ENCODE data around the gene PHETA1. TPM values are rescaled to one million over a fixed set of nuclear protein-coding genes. Genes with fewer than 3 reads are reported as not detected.

PHETA1 gene
- total and polyA plus RNA-seq, 2 of the 13 experiments (the other 11 are each of a cell fraction or from before 2014, with no cell fraction given) = 11.3 to 20.8 TPM

DNA sequence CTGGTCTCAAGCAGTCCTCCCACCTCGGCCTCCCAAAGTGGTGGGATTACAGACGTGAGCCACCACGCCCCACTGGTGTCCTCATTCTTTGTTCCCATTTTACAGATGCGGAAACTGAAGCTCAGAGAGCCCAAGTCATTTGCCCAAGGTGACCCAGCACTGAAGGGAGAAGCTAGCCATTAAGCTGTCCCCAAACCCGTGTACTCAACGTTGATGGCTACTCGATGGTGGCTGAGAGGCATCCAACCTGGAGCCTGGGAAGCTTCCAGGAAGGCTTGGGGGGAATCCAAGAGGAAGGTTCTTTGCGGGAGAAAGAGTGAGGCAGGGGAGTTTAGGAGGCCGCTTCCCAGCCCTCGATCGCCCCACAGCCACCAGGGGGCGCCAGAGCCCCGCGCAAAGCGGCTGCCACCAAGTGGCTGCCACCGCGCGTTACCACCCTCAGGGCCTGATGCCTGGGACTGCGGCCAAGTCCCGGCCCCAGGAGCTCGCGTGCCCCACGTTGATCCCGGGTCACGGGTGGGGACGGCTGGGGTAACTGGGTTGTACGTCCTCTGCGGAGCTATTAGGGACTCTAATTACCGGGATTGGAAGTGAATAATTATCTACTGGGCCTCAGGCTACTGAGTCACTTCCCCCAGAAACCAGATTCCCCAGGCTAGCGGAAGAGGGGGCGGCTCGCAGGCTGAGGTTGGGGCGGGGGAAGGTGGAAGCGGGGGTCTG lies 28.0 kb upstream of the PHETA1 start:
- in situ Hi-C loops (cut with HindIII; ENCODE audit: extremely low pct_ligation_motif_present, low pct_unique_long_range_greater_than_20kb) = loop anchor here (5.0 to 10.0 kb wide), 2 partner anchors 55 to 278 kb away; no protein-coding TSS in a partner anchor
- no peak for TF ChIP-seq NFATC3 (CRISPR knock-in tag; IDR thresholded peaks at IDR 0.05)
- TF ChIP-seq, protein P1, sequence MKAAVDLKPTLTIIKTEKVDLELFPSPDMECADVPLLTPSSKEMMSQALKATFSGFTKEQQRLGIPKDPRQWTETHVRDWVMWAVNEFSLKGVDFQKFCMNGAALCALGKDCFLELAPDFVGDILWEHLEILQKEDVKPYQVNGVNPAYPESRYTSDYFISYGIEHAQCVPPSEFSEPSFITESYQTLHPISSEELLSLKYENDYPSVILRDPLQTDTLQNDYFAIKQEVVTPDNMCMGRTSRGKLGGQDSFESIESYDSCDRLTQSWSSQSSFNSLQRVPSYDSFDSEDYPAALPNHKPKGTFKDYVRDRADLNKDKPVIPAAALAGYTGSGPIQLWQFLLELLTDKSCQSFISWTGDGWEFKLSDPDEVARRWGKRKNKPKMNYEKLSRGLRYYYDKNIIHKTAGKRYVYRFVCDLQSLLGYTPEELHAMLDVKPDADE (CRISPR knock-in tag; IDR thresholded peaks at IDR 0.05) = no peak
- no peak for TF ChIP-seq ZFP36L1 (CRISPR knock-in tag; IDR thresholded peaks at IDR 0.05)
- TF ChIP-seq GTF2F1 (IDR thresholded peaks at IDR 0.05; ENCODE audit: low read length) = no peak
- TF ChIP-seq, protein P2, sequence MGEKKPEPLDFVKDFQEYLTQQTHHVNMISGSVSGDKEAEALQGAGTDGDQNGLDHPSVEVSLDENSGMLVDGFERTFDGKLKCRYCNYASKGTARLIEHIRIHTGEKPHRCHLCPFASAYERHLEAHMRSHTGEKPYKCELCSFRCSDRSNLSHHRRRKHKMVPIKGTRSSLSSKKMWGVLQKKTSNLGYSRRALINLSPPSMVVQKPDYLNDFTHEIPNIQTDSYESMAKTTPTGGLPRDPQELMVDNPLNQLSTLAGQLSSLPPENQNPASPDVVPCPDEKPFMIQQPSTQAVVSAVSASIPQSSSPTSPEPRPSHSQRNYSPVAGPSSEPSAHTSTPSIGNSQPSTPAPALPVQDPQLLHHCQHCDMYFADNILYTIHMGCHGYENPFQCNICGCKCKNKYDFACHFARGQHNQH (CRISPR knock-in tag; IDR thresholded peaks at IDR 0.05) = peak; percentile 52; the same call in 1 of the 2 replicates
- TF ChIP-seq HHEX (CRISPR knock-in tag; IDR thresholded peaks at IDR 0.05) = no peak
- no peak for TF ChIP-seq HES4 (CRISPR knock-in tag; IDR thresholded peaks at IDR 0.05; ENCODE audit: borderline replicate concordance)
- TF ChIP-seq MIXL1 (CRISPR knock-in tag; IDR thresholded peaks at IDR 0.05) = 0 out of 2 replicates have a peak, but pooled peaks have one; percentile 12
- no peak for TF ChIP-seq TRIM24 (CRISPR knock-in tag; IDR thresholded peaks at IDR 0.05)
- TF ChIP-seq, protein P3, sequence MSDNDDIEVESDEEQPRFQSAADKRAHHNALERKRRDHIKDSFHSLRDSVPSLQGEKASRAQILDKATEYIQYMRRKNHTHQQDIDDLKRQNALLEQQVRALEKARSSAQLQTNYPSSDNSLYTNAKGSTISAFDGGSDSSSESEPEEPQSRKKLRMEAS (IDR thresholded peaks at IDR 0.05) = peak; percentile 25; the same call in 1 of the 2 replicates
- TF ChIP-seq, protein P4, sequence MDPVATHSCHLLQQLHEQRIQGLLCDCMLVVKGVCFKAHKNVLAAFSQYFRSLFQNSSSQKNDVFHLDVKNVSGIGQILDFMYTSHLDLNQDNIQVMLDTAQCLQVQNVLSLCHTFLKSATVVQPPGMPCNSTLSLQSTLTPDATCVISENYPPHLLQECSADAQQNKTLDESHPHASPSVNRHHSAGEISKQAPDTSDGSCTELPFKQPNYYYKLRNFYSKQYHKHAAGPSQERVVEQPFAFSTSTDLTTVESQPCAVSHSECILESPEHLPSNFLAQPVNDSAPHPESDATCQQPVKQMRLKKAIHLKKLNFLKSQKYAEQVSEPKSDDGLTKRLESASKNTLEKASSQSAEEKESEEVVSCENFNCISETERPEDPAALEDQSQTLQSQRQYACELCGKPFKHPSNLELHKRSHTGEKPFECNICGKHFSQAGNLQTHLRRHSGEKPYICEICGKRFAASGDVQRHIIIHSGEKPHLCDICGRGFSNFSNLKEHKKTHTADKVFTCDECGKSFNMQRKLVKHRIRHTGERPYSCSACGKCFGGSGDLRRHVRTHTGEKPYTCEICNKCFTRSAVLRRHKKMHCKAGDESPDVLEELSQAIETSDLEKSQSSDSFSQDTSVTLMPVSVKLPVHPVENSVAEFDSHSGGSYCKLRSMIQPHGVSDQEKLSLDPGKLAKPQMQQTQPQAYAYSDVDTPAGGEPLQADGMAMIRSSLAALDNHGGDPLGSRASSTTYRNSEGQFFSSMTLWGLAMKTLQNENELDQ (CRISPR knock-in tag; IDR thresholded peaks at IDR 0.05; ENCODE audit: borderline replicate concordance) = no peak
- 0 out of 2 replicates have a peak, but pooled peaks have one; percentile 41 for TF ChIP-seq TOPORS (CRISPR knock-in tag; IDR thresholded peaks at IDR 0.05)
- TF ChIP-seq, protein P5, sequence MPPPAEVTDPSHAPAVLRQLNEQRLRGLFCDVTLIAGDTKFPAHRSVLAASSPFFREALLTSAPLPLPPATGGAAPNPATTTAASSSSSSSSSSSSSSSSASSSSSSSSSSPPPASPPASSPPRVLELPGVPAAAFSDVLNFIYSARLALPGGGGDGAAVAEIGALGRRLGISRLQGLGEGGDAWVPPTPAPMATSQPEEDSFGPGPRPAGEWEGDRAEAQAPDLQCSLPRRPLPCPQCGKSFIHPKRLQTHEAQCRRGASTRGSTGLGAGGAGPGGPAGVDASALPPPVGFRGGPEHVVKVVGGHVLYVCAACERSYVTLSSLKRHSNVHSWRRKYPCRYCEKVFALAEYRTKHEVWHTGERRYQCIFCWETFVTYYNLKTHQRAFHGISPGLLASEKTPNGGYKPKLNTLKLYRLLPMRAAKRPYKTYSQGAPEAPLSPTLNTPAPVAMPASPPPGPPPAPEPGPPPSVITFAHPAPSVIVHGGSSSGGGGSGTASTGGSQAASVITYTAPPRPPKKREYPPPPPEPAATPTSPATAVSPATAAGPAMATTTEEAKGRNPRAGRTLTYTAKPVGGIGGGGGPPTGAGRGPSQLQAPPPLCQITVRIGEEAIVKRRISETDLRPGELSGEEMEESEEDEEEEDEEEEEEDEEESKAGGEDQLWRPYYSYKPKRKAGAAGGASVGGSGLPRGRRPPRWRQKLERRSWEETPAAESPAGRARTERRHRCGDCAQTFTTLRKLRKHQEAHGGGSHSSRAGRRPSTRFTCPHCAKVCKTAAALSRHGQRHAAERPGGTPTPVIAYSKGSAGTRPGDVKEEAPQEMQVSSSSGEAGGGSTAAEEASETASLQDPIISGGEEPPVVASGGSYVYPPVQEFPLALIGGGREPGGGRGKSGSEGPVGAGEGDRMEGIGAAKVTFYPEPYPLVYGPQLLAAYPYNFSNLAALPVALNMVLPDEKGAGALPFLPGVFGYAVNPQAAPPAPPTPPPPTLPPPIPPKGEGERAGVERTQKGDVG (CRISPR knock-in tag; IDR thresholded peaks at IDR 0.05; ENCODE audit: borderline replicate concordance) = peak; percentile 38; the same call in 1 of the 2 replicates
- 0 out of 2 replicates have a peak, but pooled peaks have one; percentile 41 for TF ChIP-seq ZNF772 (CRISPR knock-in tag; IDR thresholded peaks at IDR 0.05)
- peak; percentile 70; the same call in 1 of the 2 replicates for TF ChIP-seq ZNF572 (CRISPR knock-in tag; IDR thresholded peaks at IDR 0.05)

More for the DNA sequence above, 28.0 kb upstream of the PHETA1 start:
- POLR2A ChIA-PET = interaction anchor here (1.2 kb wide), 2 partner anchors 8 to 29 kb away, joined by 3 to 4 read pairs; no protein-coding TSS in a partner anchor
- Histone ChIP-seq H3K4me1 (ENCODE audit: insufficient read depth, low read length) (peaks cover 56% of the 10 kb centered on the region), H3K36me3 (replicated peaks in 1 of 2; ENCODE audit: control insufficient read depth in 1 of 2, insufficient read depth in 2 of 2, low read length in 2 of 2) (no peaks in the 10 kb centered on the region), H3K4me3 (replicated peaks in 1 of 3; ENCODE audit: insufficient read depth in 1 of 3, low read depth in 2 of 3, low read length in 3 of 3) (peak overlapping the region in 2 of 3 experiments; percentile 47 to 63; a peak in 3 of 6 replicates), H3K4me2 (ENCODE audit: low read depth, low read length) (peak overlapping the region; percentile 84), H3K27me3 (ENCODE audit: control insufficient read depth in 1 of 2, insufficient read depth in 2 of 2, low read length in 2 of 2) (no peaks in the 10 kb centered on the region; a peak in 2 of 5 replicates), H3K27ac (ENCODE audit: extremely low read length, insufficient read depth, low read length) (no peak overlapping the region), H3K79me2 (ENCODE audit: insufficient read depth, low read length) (no peaks in the 10 kb centered on the region), H3K9me3 (ENCODE audit: low read length) (no peaks in the 10 kb centered on the region), H4K20me1 (ENCODE audit: insufficient read depth, low read length) (no peaks in the 10 kb centered on the region), H2AFZ (ENCODE audit: low read length) (no peak overlapping the region), H3K9ac (ENCODE audit: insufficient read depth, low read depth, low read length) (0 out of 2 replicates have a peak overlapping the region, but pooled peaks have one; percentile 36)
- peak; percentile 61 for DNase-seq (ENCODE audit: low spot score)
- CTCF ChIA-PET (ENCODE audit: low intra/inter-chr PET ratio, low total read pairs) = interaction anchor here (1.3 to 2.7 kb wide), 4 partner anchors 8 to 65 kb away, joined by 4 to 31 read pairs (median 13); partner anchors contain the start of genes PHETA1 and SH2B3
- intact Hi-C loops (cut with micrococcal nuclease; ENCODE audit: unreplicated experiment) = loop anchor here (1.0 to 2.0 kb wide), 3 partner anchors 54 to 132 kb away; no protein-coding TSS in a partner anchor
- peak; percentile 89 for ATAC-seq
- WGBS (ENCODE audit: low lambda C conversion rate) = 8% methylated on average over 16 of the region's 34 CpGs
- no peak for FAIRE-seq
- BruUV-seq (replicated peaks) = no TSS peak
